ENCODE results near the gene KIF26B. TPM values are rescaled to one million over a fixed set of nuclear protein-coding genes. Genes with fewer than 3 reads are reported as not detected.

The KIF26B gene
- total and polyA plus RNA-seq, 10 of the 15 experiments (the other 5 are each of a cell fraction or from before 2014, with no cell fraction given), result 0.35 to 11.6 (median 2.2) TPM

- no peak for ATAC-seq
- in situ Hi-C loops (cut with MboI) (no loop called here), intact Hi-C loops (cut with micrococcal nuclease; ENCODE audit: unreplicated experiment) (no loop called here)
- Histone ChIP-seq H3K36me3 (ENCODE audit: control insufficient read depth in 2 of 2, insufficient read depth in 2 of 2, low read length in 1 of 2) (no peaks in the 10 kb centered on the region), H3K9me3 (replicated peaks; ENCODE audit: control insufficient read depth, insufficient read depth, low read length) (no peaks in the 10 kb centered on the region; the same call in 2 of the 3 replicates), H3K79me2 (ENCODE audit: control insufficient read depth, insufficient read depth, low read length) (no peaks in the 10 kb centered on the region), H3K9ac (ENCODE audit: control insufficient read depth, insufficient read depth, low read length) (no peak overlapping the region), H3K4me3 (no peak overlapping the region), H3K4me1 (ENCODE audit: control insufficient read depth, insufficient read depth, low read length) (no peaks in the 10 kb centered on the region), H3K27ac (ENCODE audit: control insufficient read depth, insufficient read depth) (no peak overlapping the region), H4K20me1 (ENCODE audit: control insufficient read depth, insufficient read depth) (no peaks in the 10 kb centered on the region), H2AFZ (ENCODE audit: control insufficient read depth, low read depth, low read length) (no peak overlapping the region), H3K27me3 (replicated peaks in 1 of 2; ENCODE audit: control insufficient read depth in 2 of 2, insufficient read depth in 2 of 2, low read length in 1 of 2) (peaks cover 0 to 3% of the 10 kb centered on the region in 2 experiments; a peak in 2 of 4 replicates), H3K4me2 (ENCODE audit: control insufficient read depth, insufficient read depth) (no peak overlapping the region)
- no peak for DNase-seq (ENCODE audit: low read depth, low spot score)
- BruUV-seq (replicated peaks), result no TSS peak
- CTCF ChIA-PET, result interaction anchor here (1.0 kb wide), 1 partner anchor 215 kb away, joined by 3 read pairs; no protein-coding TSS in a partner anchor
- no peak for FAIRE-seq
- TF ChIP-seq MEF2A (IDR thresholded peaks at IDR 0.05; ENCODE audit: insufficient read depth, low read depth, low read length) (no peak), NRF1 (conservative IDR thresholded peaks at IDR 0.05; ENCODE audit: low read depth, low read length) (no peak), RAD51 (IDR thresholded peaks at IDR 0.05) (no peak), CHD4 (IDR thresholded peaks at IDR 0.05) (no peak), KDM1A (IDR thresholded peaks at IDR 0.05; ENCODE audit: borderline replicate concordance) (no peak), CEBPZ (IDR thresholded peaks at IDR 0.05; ENCODE audit: low read depth, low read length) (no peak), RELB (IDR thresholded peaks at IDR 0.05; ENCODE audit: low read depth) (no peak), RUNX3 (IDR thresholded peaks at IDR 0.05; ENCODE audit: low read length) (no peak), SP1 (IDR thresholded peaks at IDR 0.05; ENCODE audit: low read depth, low read length) (no peak), ZNF687 (IDR thresholded peaks at IDR 0.05) (no peak), ZZZ3 (IDR thresholded peaks at IDR 0.05; ENCODE audit: control insufficient read depth, insufficient read length, low read depth) (no peak), ZSCAN29 (IDR thresholded peaks at IDR 0.05) (no peak)
- RAD21 ChIA-PET (ENCODE audit: unreplicated experiment), result no interaction called here
- WGBS (ENCODE audit: insufficient coverage, insufficient replicate concordance, low lambda C conversion rate, missing lambda C conversion rate), result 35% methylated on average over 9 of the region's 9 CpGs
- SMC1A ChIA-PET (ENCODE audit: uncharacterized antibody, unreplicated experiment), result no interaction called here
- POLR2A ChIA-PET, result no interaction called here
Measured at GRCh38 chr1:245583081-245583480, 428.3 kb downstream of the KIF26B start.
